Activated B cell treated with CpG ODN at 0.5 μM for 24 hours (primary cell): ENCODE results near the gene OR10AD1. TPM values are rescaled to one million over a fixed set of nuclear protein-coding genes. Genes with fewer than 3 reads are reported as not detected.

Experiments used
- ATAC-seq: fragments of 200-7000 bp; cut with Tn5 transposase; one replicate; pipeline ENCODE4 v1.10.0; 2021; ENCODE audit warnings: low read depth, mild to moderate bottlenecking, moderate library complexity
- CTCF ChIA-PET: fragments of 350-600 bp; sonication (Branson Sonifier 250); formaldehyde crosslinking; loops from one replicate; lab custom pipeline; 2021; ENCODE audit warnings: antibody characterized with exemption; lab: Charles Lee
- POLR2A ChIA-PET: fragments of 350-600 bp; sonication (Branson Sonifier 250); formaldehyde crosslinking; loops from one replicate; lab custom pipeline; 2021; ENCODE audit warnings: antibody characterized with exemption; lab: Charles Lee
- DNase-seq: peaks from one replicate; pipeline ENCODE4 v3.0.0; 2022
- H3K27ac Mint-ChIP-seq: one replicate; pipeline ENCODE4 v1.8.0; 2020; ENCODE audit warnings: mixed read lengths
- H3K27me3 Mint-ChIP-seq: one replicate; pipeline ENCODE4 v1.8.0; 2021; ENCODE audit warnings: mixed read lengths
- H3K36me3 Mint-ChIP-seq: one replicate; pipeline ENCODE4 v1.8.0; 2021; ENCODE audit warnings: low read depth, mixed read lengths
- H3K4me1 Mint-ChIP-seq: one replicate; pipeline ENCODE4 v1.8.0; 2021; ENCODE audit warnings: mixed read lengths
- H3K4me3 Mint-ChIP-seq: one replicate; pipeline ENCODE4 v1.8.0; 2020; ENCODE audit warnings: mild to moderate bottlenecking, mixed read lengths
- H3K9me3 Mint-ChIP-seq: one replicate; pipeline ENCODE4 v1.8.0; 2020; ENCODE audit warnings: mixed read lengths
- intact Hi-C: fragments of 100-400 bp; cut with micrococcal nuclease; formaldehyde crosslinking; loops from one replicate; pipeline ENCODE4 v1.15.1; 2024
- total RNA-seq: library from RNA; stranded (reverse); gene quantifications from 2 replicates; pipeline ENCODE4 v1.2.3, GENCODE V29; 2022
- TF ChIP-seq, protein P1 (sequence below): fragments of 200-600 bp; IDR thresholded peaks from one replicate; pipeline ENCODE4 v1.8.0; 2022; ENCODE audit warnings: antibody characterized with exemption, mild to moderate bottlenecking

The OR10AD1 gene
- total RNA-seq, 1 donor from 2014 or later = not detected

DNA sequence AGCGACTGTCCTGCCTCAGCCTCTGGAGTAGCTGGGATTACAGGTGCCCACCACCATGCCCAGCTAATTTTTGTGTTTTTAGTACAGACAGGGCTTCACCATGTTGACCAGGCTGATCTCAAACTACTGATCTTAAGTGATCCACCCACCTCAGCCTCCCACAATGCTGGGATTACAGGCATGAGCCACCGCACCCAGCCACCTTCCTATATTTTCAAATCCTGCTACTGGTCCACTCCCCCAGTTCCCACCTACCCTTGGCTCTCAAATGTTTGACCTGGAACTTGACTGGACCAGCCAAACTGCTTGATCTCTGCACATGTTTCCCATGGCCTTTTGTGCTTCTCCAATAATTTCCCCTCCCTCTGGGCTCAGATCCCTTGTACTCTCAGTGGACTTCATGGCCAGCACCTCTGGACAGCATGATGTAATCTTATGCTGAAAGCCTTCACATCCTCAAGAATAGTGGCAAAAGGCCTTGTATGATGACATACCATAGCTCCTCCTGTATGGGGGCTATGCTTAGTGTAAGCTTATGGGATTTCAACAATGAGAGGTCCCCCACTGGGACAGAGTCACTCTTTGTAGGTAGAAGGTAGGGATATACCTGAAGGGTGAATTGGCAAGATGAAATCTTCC lies 22.1 kb downstream of the OR10AD1 start:
- ATAC-seq (no peak), DNase-seq (no peak)
- intact Hi-C loops = no loop called here
- Mint-ChIP-seq H3K4me1 (peaks cover 30% of the 10 kb centered on the region), H3K36me3 (peaks cover 3% of the 10 kb centered on the region), H3K9me3 (no peaks in the 10 kb centered on the region), H3K27ac (no peak overlapping the region), H3K27me3 (peaks cover 31% of the 10 kb centered on the region), H3K4me3 (no peak overlapping the region)
- CTCF ChIA-PET = no interaction called here
- TF ChIP-seq, protein P1, sequence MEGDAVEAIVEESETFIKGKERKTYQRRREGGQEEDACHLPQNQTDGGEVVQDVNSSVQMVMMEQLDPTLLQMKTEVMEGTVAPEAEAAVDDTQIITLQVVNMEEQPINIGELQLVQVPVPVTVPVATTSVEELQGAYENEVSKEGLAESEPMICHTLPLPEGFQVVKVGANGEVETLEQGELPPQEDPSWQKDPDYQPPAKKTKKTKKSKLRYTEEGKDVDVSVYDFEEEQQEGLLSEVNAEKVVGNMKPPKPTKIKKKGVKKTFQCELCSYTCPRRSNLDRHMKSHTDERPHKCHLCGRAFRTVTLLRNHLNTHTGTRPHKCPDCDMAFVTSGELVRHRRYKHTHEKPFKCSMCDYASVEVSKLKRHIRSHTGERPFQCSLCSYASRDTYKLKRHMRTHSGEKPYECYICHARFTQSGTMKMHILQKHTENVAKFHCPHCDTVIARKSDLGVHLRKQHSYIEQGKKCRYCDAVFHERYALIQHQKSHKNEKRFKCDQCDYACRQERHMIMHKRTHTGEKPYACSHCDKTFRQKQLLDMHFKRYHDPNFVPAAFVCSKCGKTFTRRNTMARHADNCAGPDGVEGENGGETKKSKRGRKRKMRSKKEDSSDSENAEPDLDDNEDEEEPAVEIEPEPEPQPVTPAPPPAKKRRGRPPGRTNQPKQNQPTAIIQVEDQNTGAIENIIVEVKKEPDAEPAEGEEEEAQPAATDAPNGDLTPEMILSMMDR = no peak
- POLR2A ChIA-PET = no interaction called here

- Mint-ChIP-seq H3K4me1 (peaks cover 24% of the 10 kb centered on the region), H3K4me3 (no peak overlapping the region), H3K9me3 (no peaks in the 10 kb centered on the region), H3K27ac (no peak overlapping the region), H3K36me3 (peaks cover 3% of the 10 kb centered on the region), H3K27me3 (peaks cover 35% of the 10 kb centered on the region)
- ChIA-PET POLR2A (no interaction called here), CTCF (interaction anchor here (1.2 kb wide), 1 partner anchor 9 kb away, joined by 5 read pairs; no protein-coding TSS in a partner anchor)
- DNase-seq (no peak), ATAC-seq (no peak)
- TF ChIP-seq, protein P1 = no peak
- intact Hi-C loops = no loop called here
Observed at GRCh38 chr12:48180424-48180823, 22.7 kb downstream of the OR10AD1 start.

- CTCF ChIA-PET = interaction anchor here (1.2 kb wide), 1 partner anchor 10 kb away, joined by 5 read pairs; no protein-coding TSS in a partner anchor
- DNase-seq = no peak
- intact Hi-C loops = no loop called here
- Mint-ChIP-seq H3K4me1 (peaks cover 15% of the 10 kb centered on the region), H3K27ac (no peak overlapping the region), H3K27me3 (peaks cover 32% of the 10 kb centered on the region), H3K9me3 (no peaks in the 10 kb centered on the region), H3K4me3 (no peak overlapping the region), H3K36me3 (peaks cover 3% of the 10 kb centered on the region)
- ATAC-seq = no peak
- POLR2A ChIA-PET = no interaction called here
- TF ChIP-seq, protein P1 = no peak
Observed at GRCh38 chr12:48179466-48179865, 23.6 kb downstream of the OR10AD1 start.

GRCh38 chr12:48177982-48178381 lies 25.1 kb downstream of the OR10AD1 start:
- ATAC-seq (no peak), DNase-seq (no peak)
- H3K4me3 Mint-ChIP-seq = no peak overlapping the region
- H3K36me3 Mint-ChIP-seq = no peaks in the 10 kb centered on the region
- no peak overlapping the region for H3K27ac Mint-ChIP-seq
- POLR2A ChIA-PET = no interaction called here
- H3K4me1 Mint-ChIP-seq = peaks cover 8% of the 10 kb centered on the region
- intact Hi-C loops = no loop called here
- H3K9me3 Mint-ChIP-seq = no peaks in the 10 kb centered on the region
- TF ChIP-seq, protein P1 = no peak
- CTCF ChIA-PET = interaction anchor here (0.7 kb wide), 1 partner anchor 1585 kb away, joined by 3 read pairs; no protein-coding TSS in a partner anchor
- peaks cover 32% of the 10 kb centered on the region for H3K27me3 Mint-ChIP-seq

- no peak for ATAC-seq
- H3K9me3 Mint-ChIP-seq = no peaks in the 10 kb centered on the region
- H3K27ac Mint-ChIP-seq = no peak overlapping the region
- TF ChIP-seq, protein P1 = no peak
- no peaks in the 10 kb centered on the region for H3K36me3 Mint-ChIP-seq
- H3K27me3 Mint-ChIP-seq = peaks cover 32% of the 10 kb centered on the region
- H3K4me3 Mint-ChIP-seq = no peak overlapping the region
- CTCF ChIA-PET = interaction anchor here (1.1 kb wide), 1 partner anchor 11 kb away, joined by 3 read pairs; no protein-coding TSS in a partner anchor
- intact Hi-C loops = no loop called here
- DNase-seq = no peak
- POLR2A ChIA-PET = no interaction called here
- no peaks in the 10 kb centered on the region for H3K4me1 Mint-ChIP-seq
Observed at GRCh38 chr12:48176417-48176751, 26.7 kb downstream of the OR10AD1 start.
